NCI-H345 treated with DMSO at 0.1 percent for 48 hours (cell line): ENCODE results near the gene KCNK13.

Experiments used
- DNase-seq: peaks from one replicate; lab custom pipeline; 2025; ENCODE audit not compliant: unreplicated experiment; lab: John Stamatoyannopoulos, UW

Gene KCNK13

DNA sequence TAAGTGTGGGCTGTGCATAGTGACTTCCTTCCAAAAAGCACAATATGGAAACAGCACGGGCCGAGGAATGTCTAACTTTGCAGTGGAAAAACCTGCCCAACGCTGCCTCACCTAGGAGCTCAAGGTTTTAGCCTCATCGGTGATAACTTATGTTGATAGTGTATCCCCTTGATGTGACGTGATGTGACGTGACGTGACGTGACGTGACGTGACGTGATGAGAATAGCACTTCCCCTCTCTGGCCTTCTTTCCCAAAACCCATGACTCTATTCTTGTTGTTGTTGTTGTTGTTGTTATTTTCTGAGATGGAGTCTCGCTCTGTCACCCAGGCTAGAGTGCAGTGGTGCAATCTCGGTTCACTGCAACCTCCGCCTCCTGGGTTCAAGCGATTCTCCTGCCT, 64.5 kb downstream of the KCNK13 start:
- no peak for DNase-seq

DNA sequence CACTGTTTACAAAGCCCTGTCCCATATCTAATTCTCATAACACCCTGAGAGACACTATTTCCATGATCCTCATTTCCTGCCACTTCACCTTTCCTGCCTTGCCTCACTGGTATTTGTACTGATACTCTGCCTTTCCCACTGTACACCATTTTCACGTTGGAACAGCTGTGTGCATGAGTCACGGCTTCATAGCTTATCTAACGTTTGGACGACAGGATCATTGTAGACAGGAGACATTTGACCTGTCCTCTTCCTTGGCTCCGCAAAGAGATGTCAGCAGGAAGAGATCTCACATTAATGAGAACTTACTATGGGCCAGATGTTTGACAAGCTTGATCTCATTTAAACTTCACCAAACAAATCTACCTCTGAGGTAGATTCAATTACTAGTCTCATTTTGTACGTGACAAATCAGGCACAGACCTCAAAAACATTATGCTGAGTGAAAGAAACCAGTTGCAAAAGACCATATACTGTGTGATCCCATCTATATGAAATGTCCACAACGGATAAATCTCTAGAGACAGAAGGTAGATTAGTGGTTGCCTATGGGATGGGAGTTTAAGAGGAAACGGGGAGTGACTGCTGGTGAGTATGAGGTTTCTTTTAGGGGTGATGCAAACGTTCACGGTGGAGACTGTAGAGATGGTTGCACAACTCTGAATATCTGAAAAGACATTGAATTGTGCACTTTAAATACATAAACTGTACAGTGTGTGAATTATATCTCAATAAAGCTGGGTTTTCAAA, 71.2 kb downstream of the KCNK13 start:
- no peak for DNase-seq

DNA sequence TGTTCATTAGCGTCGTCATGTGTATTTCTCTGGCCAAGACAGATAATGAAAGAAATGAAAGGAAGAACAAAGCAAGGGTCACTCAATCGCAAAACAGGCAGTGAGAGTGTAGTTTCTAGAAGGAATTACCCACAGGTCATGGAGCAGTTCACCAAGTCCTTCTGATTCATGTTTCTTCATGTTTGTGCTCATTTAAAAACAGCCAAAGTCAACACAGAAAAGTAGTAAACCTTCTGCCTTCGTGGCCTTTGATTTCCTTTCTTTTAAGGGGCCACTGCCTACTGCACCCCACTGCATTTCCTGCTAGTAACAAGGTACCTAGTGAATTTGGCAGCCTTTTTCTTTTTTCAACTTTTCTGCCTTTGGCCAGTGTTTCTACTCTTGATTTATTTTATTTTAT, 75.1 kb downstream of the KCNK13 start:
- DNase-seq = no peak

DNA sequence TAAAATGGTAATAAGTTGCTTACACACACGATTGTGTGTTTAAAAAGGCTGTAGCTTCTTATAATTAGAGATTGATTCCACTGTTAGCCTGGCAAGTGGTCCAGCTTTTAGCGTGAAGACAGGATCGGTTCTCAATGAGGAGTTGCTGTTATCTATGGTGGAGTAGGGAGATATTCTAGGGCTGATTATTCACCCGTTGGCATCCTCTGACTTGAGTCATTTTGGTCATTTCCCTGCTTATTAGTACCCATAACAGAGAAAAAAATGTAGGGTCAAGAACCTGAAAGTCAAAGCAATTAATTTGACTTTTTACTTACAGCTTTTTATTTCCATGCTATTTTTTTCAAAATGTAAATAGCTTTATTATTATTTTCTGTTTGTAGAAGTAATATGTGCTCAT, 76.0 kb downstream of the KCNK13 start:
- DNase-seq = no peak

DNA sequence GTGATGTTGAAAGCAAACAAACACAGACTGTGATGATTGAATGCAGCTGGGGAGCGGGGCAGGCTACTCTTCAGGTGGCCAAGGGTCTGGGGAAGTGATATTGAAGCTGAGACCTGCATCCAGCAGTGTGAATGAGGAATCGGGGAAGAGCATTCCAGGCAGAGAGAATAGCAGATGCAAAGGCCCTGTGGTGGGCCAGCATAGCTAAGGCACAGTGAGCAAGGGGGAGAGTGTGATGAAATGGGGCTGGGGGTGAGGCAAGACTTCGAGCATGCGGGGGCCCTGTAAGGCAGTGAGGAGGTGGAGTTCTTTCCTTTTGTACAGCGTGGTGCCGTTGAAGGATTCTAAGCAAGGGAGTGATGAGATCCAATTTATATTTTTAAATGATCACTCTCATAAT, 77.4 kb downstream of the KCNK13 start:
- no peak for DNase-seq

DNA sequence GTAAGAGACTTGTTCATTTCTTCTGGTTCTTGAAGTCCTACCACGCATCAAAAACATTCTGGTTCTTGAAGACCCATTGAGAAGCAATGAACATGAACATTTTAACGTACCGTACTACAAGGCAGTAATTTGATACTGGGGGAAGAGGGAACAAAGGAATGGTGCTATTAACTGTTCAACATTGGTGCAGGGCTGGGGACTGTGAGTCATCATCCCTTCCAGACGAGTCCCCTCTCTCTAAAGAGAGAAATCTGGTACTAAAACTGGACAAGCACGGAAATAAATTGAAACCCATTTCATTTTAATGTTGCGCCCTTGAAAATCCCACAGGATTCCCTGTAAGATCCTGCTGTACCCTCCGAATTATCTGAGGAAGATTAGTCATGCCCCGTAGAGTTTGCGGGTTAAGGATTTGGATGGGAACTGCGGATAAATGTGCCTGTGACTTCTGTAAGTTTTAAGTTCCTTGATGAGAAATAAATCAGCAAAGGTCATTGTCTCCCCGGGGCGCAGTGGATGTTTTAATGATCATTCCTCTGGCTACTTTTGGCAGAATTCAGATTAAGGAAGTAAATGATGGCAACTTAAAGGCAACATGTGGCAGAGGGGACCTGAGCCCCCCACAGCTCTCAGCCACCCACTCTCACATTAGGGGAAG, 78.6 kb downstream of the KCNK13 start:
- no peak for DNase-seq

DNA sequence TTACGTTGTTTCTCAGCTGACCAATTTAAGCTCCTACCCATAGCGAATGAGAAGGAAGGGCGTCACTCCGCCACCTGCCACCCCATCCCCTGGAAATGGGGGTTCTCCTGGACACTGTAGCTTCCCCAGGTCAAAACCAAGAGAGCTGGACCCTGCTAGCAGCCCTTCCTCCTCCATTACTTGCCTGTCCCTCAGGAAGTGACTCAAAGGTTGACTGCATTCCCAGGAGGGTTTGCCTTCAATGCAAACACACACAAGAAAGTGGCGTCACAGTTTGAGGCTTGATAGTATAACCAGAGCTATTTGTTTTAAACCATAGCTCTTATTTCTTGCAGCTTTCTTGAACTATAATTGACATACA, 79.1 kb downstream of the KCNK13 start:
- DNase-seq = no peak

DNA sequence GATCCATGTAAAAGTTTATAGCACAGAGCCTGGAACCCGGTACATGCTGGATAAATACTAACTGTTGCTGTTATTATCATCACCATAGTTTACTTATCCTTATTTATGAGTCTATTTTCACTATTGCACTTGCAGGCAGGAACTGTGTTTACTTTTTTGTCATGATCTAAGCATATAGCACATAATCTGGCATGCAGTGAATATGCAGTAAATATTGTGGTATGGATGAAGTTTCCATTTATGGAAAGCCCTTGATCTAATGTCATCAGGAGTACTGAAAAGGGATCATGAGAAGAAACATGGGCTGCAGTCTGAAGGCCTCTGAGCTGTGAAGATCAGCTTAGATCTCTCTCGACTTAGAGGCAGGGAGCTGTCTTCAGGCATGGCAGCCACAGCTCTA, 91.6 kb downstream of the KCNK13 start:
- DNase-seq = no peak

DNA sequence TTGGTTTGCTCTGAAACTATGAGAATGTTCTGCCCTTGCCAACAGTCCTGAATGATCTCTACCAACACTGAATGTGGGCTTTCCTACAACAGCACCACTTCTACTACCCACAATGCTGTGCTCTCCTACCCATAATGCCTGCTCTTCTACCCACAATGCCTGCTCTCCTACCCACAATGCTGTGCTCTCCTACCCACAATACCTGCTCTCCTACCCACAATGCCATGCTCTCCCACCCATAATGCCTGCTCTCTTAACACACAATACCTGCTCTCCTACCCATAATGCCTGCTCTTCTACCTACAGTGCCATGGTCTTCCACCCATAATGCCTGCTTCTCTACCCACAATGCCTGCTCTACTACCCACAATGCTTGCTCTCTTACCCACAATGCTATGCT, 92.3 kb downstream of the KCNK13 start:
- no peak for DNase-seq

DNA sequence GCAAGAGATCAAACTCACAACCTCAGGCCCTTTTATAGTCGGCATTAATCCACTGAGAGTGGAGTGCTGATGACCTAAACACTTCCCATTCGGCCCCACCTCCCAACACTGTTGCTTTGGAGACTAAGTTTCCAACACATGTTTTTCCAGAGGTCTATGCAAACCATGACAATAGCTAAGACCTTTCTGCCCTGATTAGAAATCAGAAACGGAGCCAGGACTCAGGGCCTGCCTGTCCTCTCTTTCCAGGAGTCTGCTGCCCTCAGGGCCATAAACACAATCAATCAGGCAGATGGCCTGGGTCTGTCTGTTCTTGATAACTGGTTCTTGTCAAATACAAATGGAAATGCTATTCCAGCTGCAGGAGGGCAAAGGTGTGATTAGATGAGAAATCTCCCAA, 97.4 kb downstream of the KCNK13 start:
- no peak for DNase-seq

DNA sequence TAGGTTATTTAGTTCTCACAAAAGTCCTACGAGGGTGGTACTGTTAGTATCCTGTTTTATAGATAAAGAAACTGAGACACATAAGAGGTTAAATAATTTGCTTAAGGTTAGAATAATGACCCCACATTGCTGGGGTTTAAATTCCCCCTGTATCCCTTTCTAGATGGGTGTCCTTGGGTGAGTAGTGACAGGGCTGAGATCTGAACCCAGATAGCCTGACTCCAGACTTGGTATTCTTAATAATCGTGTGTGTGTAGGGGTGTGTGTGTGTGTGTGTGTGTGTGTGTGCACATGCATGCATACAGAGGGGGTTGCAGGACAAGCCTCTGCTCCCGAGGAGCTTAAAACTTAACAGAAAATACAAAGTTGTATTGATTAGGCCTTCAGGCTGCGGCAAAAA, 97.9 kb downstream of the KCNK13 start:
- DNase-seq = no peak

DNA sequence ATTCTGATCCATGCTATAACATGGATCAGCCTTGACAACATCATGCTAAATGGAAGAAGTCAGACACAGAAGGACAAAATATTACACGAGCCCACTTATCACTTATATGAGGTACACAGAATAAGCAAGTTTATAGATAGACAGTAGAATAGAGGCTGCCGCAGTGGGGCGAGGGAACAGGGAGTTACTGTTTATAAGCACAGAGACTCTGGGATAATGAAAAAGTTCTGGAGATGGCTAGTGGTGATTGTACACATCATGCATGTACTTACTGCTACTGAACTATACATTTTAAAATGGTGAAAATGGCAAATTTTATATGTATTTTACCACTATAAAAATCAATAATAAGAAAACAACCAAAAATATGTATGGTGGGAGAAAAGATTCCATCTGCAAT, 99.3 kb downstream of the KCNK13 start:
- DNase-seq = no peak

DNA sequence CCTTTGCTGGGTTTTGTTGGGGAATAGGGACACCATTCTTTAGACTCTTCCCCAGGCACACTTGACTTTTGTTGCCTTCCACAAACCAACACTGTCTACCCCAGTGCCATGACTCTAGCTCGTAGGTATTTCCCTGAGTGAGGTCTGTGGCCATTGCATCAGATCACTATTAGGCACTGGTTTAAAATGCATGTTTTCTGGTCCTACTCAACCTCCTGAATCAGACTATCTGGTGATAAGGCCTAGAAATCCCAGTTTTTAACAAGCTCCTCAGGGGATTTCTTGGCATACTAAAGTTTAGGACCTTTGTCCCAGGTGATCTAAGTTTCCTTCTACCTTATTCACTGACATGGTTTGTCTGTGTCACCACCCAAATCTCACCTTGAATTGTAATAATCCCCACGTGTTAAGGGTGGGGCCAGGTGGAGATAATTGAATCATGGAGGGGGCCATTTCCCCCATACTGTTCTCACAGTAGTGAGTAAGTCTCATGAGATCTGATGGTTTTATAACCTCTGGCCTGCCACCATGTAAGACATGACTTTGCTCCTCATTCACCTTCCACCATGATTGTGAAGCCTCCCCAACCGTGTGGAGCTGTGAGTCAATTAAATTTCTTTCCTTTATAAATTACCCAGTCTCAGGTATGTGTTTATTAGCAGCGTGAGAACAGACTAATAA, 106.8 kb downstream of the KCNK13 start:
- DNase-seq = no peak

DNA sequence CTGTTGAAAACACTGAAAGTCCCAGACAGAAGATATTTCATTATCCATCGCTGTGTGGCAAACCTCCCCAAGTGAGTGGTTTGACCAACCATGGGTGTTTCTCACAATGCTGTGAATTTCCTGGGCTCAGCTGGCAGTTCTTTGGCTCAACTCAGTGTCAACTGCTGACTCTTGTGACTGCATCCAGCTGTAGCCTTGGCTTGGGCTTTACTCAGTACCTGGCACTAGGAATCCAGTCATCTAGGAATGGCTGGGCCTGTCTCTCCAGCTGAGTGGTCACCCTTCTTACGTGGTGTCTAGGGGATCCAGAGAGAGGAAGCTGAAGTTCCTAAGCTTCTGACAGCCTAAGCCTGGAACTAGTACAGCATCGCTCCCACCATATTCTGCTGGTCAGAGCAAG, 113.8 kb downstream of the KCNK13 start:
- no peak for DNase-seq

DNA sequence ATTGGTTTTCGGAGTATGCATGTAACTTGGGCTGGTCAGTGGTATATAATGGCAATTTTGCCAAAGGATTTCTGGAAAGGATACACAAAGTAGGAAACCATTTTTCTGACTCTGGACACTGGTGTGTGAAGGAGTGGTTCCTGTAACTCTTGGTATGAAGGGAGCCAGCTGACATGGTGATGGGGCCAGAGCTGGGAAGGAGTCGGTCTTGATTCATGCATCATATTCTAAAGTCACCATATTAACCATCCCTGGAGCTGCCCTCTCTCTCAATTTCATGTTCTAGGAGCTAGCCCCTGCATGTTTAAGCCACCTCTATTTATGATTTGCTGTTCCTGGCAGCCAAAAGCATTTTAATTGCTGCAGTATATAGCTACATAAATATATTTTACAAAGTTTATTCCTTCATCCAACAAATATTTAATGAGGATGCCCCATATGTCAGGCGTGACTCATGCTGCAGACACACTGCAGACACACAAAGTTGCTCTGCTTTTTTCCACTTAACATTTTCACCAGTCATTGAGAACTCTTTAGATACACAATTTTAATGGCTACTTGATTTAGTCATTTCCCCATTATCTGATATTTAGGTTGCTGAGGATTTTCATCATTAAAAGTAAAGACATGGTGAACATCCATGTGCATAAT, 115.9 kb downstream of the KCNK13 start:
- no peak for DNase-seq

DNA sequence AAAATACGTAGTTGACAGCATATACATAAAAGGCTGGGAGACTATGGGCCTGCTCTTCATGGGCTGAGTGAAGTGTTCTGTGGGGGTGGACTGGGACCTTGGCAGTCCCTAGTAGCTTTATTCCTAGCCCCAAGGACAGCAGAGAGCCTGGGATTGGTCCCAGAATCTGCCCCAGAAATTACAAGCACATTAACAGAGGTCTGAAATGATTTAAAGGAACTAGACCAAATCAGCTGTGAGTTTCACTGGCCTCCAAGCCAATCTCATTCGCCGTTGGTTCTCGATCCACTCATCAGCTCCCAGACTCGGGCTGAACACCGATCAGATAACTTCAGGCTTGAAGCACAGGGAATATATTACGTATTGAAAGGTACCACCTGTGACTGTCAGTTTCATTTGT, 117.6 kb downstream of the KCNK13 start:
- DNase-seq = no peak

DNA sequence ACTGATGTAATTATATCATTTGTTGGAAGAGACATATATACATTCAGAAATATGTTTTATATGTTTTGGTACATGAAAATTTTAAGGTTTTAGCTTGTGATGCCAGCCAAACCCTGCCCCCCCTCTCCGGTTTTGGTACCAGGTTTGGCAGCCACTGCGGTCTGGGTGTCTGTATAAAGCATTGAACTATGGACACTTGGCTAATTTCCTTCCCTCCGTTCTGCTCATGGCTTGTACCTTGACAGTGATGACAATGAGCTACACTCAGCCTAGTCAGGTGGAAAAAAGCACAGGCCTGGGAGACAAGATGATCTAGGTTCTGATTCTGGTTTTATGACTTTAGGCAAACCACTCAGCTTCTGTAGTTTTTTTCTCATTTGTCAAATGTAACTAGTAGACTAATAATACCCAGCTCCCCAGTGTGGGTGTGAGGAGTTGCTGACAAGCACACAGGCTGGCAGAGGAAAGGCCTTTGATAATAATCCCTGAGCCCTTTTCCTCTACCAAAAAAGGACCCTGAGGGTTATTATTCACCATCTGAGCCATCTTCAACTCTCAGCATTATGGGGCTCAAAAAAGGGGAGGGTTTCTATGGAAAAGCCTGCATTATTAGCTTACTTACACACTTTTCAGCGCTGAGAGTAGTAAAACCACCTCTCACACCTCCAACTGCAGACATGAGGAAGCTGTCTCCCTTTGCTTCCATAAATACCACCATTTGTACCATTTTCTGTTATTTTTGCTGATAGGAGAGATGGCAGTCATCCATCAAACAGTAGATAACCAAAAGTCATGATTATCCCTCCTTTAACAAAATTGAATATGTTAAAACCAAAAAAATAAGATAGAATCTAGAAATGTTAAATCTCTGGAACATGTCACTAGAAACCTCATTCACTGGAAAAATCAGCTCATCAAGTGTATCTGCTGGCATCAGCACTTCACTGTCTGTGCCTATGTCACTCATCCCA, 118.3 kb downstream of the KCNK13 start:
- no peak for DNase-seq

DNA sequence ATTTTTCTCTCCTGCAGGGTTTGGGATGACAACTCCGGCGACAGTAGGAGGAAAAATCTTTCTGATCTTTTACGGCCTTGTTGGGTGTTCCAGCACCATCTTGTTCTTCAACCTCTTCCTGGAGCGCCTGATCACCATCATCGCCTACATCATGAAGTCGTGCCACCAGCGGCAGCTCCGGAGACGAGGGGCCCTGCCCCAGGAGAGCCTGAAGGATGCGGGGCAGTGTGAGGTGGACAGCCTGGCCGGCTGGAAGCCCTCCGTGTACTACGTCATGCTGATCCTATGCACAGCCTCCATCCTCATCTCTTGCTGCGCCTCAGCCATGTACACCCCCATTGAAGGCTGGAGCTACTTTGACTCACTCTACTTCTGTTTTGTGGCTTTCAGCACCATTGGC, 122.3 kb downstream of the KCNK13 start:
- no peak for DNase-seq

DNA sequence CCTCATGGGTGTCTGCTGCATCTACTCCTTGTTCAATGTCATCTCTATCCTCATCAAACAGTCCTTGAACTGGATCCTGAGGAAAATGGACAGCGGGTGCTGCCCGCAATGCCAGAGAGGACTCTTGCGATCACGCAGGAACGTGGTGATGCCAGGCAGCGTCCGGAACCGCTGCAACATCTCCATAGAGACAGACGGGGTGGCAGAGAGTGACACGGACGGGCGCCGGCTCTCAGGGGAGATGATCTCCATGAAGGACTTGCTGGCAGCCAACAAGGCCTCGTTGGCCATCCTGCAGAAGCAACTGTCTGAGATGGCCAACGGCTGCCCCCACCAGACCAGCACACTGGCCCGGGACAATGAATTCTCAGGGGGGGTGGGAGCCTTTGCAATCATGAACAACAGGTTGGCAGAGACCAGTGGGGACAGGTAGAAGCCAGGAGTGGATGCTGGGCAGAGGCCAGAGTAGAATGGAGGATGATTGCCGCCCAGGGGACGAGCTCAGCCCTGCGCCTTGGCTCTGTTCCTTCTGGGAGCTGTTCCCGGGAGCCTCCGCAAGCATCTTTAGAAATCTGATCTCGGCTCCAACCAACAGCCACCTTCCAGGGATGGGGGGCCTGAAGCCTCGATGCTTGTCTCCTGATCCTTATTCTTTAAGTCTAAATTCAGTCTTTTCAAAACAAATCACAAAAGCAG, 122.9 kb downstream of the KCNK13 start:
- DNase-seq = no peak

DNA sequence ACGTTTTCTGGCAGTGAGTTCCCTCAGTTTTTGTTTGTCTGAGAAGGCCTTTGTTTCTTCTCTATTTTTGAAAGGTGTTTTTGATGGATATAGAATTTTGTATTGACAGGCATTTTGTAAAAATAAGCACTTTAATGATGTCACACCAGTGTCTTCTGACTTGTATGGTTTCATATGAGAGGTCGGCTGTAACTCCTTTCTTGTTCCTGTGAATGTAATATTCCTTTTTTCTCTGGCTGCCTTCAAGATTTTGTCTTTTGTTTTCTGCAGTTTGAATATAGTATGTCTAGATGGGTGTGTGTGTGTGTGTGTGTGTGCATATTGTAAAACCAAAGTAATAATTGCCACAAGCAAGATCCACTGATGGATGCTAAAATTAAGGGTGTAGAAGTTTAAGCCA, 126.8 kb downstream of the KCNK13 start:
- DNase-seq = no peak
